HepG2 (cell line): ENCODE results near the gene COL9A3. TPM values are rescaled to one million over a fixed set of nuclear protein-coding genes. Genes with fewer than 3 reads are reported as not detected.

Experiments used
- AKNA ChIP-seq: sonication (generic); formaldehyde crosslinking; IDR thresholded peaks from 2 replicates; pipeline ENCODE4 v1.4.0; 2020; ENCODE audit warnings: missing genetic modification reagents, borderline replicate concordance
- CEBPG ChIP-seq: IDR thresholded peaks from 2 replicates; pipeline ENCODE4 v1.6.1; 2016
- CENPX ChIP-seq: sonication (generic); formaldehyde crosslinking; IDR thresholded peaks from 2 replicates; pipeline ENCODE4 v1.9.0; 2021; ENCODE audit warnings: mild to moderate bottlenecking, missing genetic modification reagents, moderate library complexity
- FOXJ3 ChIP-seq: sonication (generic); formaldehyde crosslinking; IDR thresholded peaks from 2 replicates; pipeline ENCODE4 v1.4.0; 2020; ENCODE audit warnings: missing genetic modification reagents, mild to moderate bottlenecking, borderline replicate concordance
- HDAC6 ChIP-seq: fragments of 200-600 bp; sonication (generic); IDR thresholded peaks from 2 replicates; pipeline ENCODE4 v1.7.0; 2017; ENCODE audit warnings: mild to moderate bottlenecking, antibody characterized with exemption, low read length, low read depth
- HES4 ChIP-seq: sonication (generic); formaldehyde crosslinking; IDR thresholded peaks from 2 replicates; pipeline ENCODE4 v1.9.0; 2021; ENCODE audit warnings: mild to moderate bottlenecking, missing genetic modification reagents, borderline replicate concordance
- MBNL3 ChIP-seq: fragments of 250-450 bp; sonication (Bioruptor Pico); conservative IDR thresholded peaks from 2 replicates; pipeline ENCODE4 v1.8.0; 2022; ENCODE audit warnings: mild to moderate bottlenecking, inconsistent platforms
- NFIB ChIP-seq: sonication (generic); formaldehyde crosslinking; IDR thresholded peaks from 2 replicates; pipeline ENCODE4 v1.9.0; 2021; ENCODE audit warnings: missing genetic modification reagents, mild to moderate bottlenecking, borderline replicate concordance
- SP2 ChIP-seq: sonication (generic); formaldehyde crosslinking; IDR thresholded peaks from 2 replicates; pipeline ENCODE4 v1.5.1; 2020; ENCODE audit warnings: mild to moderate bottlenecking, missing genetic modification reagents
- ZBTB42 ChIP-seq: sonication (generic); formaldehyde crosslinking; IDR thresholded peaks from 2 replicates; pipeline ENCODE4 v1.5.0; 2020; ENCODE audit warnings: mild to moderate bottlenecking, missing genetic modification reagents
- ZNF639 ChIP-seq: conservative IDR thresholded peaks from 2 replicates; pipeline ENCODE4 v1.6.1; 2018; ENCODE audit warnings: missing genetic modification reagents
- ZNF652 ChIP-seq: IDR thresholded peaks from 2 replicates; pipeline ENCODE4 v1.6.1; 2016; ENCODE audit warnings: low read depth, borderline replicate concordance
- ZNF670 ChIP-seq: sonication (generic); formaldehyde crosslinking; IDR thresholded peaks from 2 replicates; pipeline ENCODE4 v1.8.0; 2022; ENCODE audit warnings: mild to moderate bottlenecking, missing genetic modification reagents, borderline replicate concordance
- ZNF839 ChIP-seq: sonication (generic); formaldehyde crosslinking; IDR thresholded peaks from 2 replicates; pipeline ENCODE4 v1.4.0; 2020; ENCODE audit warnings: missing genetic modification reagents, mild to moderate bottlenecking, borderline replicate concordance
- polyA plus RNA-seq, 8 experiments: library from polyadenylated mRNA; depleted of rRNA in 3 of 8; stranded (reverse) in 7 of 8; unstranded in 1 of 8; fragments of >200 nt; fragmentation: Illumina TruSeq in 4 of 8; extraction: Trizol in 4 of 8; gene quantifications; 2 replicates each; pipeline versions ENCODE4 v1.2.1 to v1.2.3, GENCODE V29; 2011 to 2016; ENCODE audit warnings: low read depth in 4 of 8, missing spikeins in 1 of 8, mixed read lengths in 1 of 8; ENCODE audit not compliant: insufficient read depth in 1 of 8
- total RNA-seq, 5 experiments: library from RNA; depleted of rRNA; stranded (reverse); fragments of >200 nt; fragmentation: Illumina TruSeq; extraction: Trizol; gene quantifications; 2 replicates each; pipeline ENCODE4 v1.2.3, GENCODE V29; 2016; ENCODE audit warnings: low read depth in 1 of 5

The COL9A3 gene
- total and polyA plus RNA-seq, 2 of the 13 experiments (the other 11 are each of a cell fraction or from before 2014, with no cell fraction given) = 155 to 204 TPM

GRCh38 chr20:62791301-62792181, 25.3 kb upstream of the COL9A3 start (continued):
- TF ChIP-seq HES4 (CRISPR knock-in tag) = peak; percentile 65; the same call in 1 of the 2 replicates
- TF ChIP-seq ZBTB42 (CRISPR knock-in tag) = no peak
- no peak for TF ChIP-seq HDAC6
- no peak; the same call in 1 of the 2 replicates for TF ChIP-seq ZNF639
- TF ChIP-seq AKNA (CRISPR knock-in tag) = no peak
- no peak for TF ChIP-seq MBNL3 (CRISPR knock-in tag)
- TF ChIP-seq CEBPG = peak; percentile 37; the same call in 1 of the 2 replicates
- peak; percentile 49; the same call in 1 of the 2 replicates for TF ChIP-seq ZNF652 (CRISPR knock-in tag)
- peak; percentile 37; the same call in 1 of the 2 replicates for TF ChIP-seq ZNF839 (CRISPR knock-in tag)
- 0 out of 2 replicates have a peak, but pooled peaks have one; percentile 23 for TF ChIP-seq ZNF670 (CRISPR knock-in tag)
- no peak for TF ChIP-seq CENPX
- TF ChIP-seq NFIB (CRISPR knock-in tag) = no peak
- no peak for TF ChIP-seq FOXJ3 (CRISPR knock-in tag)
- TF ChIP-seq SP2 (CRISPR knock-in tag) = no peak
